Measurements from ENCODE around the gene STAT6. TPM values are rescaled to one million over a fixed set of nuclear protein-coding genes. Genes with fewer than 3 reads are reported as not detected.

Gene STAT6
- total and polyA plus RNA-seq, 2 of the 8 experiments (the other 6 are each of a cell fraction or from before 2014, with no cell fraction given) = 32.9 to 38.7 TPM

DNA sequence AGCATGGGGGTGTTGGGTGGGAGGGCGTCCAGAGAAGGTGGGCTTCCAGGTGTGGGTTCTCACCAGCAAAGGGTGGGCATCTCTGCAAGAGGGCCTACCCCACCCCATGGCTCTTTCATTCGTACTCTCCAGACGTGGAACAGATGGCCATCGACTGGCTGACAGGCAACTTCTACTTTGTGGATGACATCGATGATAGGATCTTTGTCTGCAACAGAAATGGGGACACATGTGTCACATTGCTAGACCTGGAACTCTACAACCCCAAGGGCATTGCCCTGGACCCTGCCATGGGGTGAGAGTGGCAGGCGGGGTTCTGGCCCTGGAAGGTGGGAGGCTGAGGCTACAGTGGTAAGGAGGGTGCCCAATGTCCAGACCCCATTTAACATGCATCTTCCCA lies 42.9 kb upstream of the STAT6 start:
- Histone ChIP-seq H3K9ac (replicated peaks in 1 of 4; ENCODE audit: extremely low read depth in 1 of 4, low read depth in 3 of 4, low read length in 3 of 4) (no peak overlapping the region), H3K79me1 (ENCODE audit: low read depth, low read length) (peaks cover 2% of the 10 kb centered on the region; the same call in 1 of the 2 replicates), H2BK15ac (ENCODE audit: low read length) (no peak overlapping the region), H3K79me2 (ENCODE audit: control insufficient read depth in 1 of 2, insufficient read depth in 2 of 2, low read length in 2 of 2) (no peaks in the 10 kb centered on the region), H3K36me3 (ENCODE audit: control insufficient read depth in 2 of 4, insufficient read depth in 4 of 4, low read length in 3 of 4) (peaks cover 25 to 61% (median 53%) of the 10 kb centered on the region in 4 experiments; a peak in 7 of 8 replicates), H3K23ac (ENCODE audit: insufficient read length) (no peak overlapping the region), H2BK5ac (ENCODE audit: low read depth, low read length) (no peak overlapping the region), H4K20me1 (replicated peaks in 1 of 2; ENCODE audit: control insufficient read depth in 1 of 2, insufficient read depth in 2 of 2, low read length in 2 of 2) (peaks cover 12 to 13% of the 10 kb centered on the region in 2 experiments), H3K4me1 (replicated peaks in 1 of 4; ENCODE audit: control insufficient read depth in 3 of 4, insufficient read depth in 4 of 4, low read length in 3 of 4) (peaks cover 0 to 4% (median 1%) of the 10 kb centered on the region in 4 experiments; a peak in 3 of 7 replicates), H2AFZ (ENCODE audit: low read length) (no peak overlapping the region), H3K4me2 (ENCODE audit: insufficient read depth in 1 of 2, low read depth in 2 of 2, low read length in 2 of 2) (no peak overlapping the region), H3K56ac (replicated peaks; ENCODE audit: insufficient read length, low read depth, low read length) (no peak overlapping the region), H3K9me3 (ENCODE audit: insufficient read depth in 2 of 2, low read depth in 1 of 2, low read length in 1 of 2) (no peaks in the 10 kb centered on the region), H3K4ac (replicated peaks; ENCODE audit: insufficient read length, low read depth, low read length) (no peak overlapping the region), H2BK20ac (ENCODE audit: low read length) (no peak overlapping the region), H4K5ac (ENCODE audit: insufficient read length, low read depth, low read length) (no peak overlapping the region), H4K8ac (ENCODE audit: extremely low read depth, insufficient read depth, low read length) (no peak overlapping the region), H3K27ac (ENCODE audit: low read depth, low read length) (no peak overlapping the region), H2BK12ac (ENCODE audit: low read depth, low read length) (no peak overlapping the region), H3K27me3 (replicated peaks in 1 of 4; ENCODE audit: control insufficient read depth in 3 of 4, extremely low read depth in 1 of 4, insufficient read depth in 3 of 4, low read length in 3 of 4) (no peaks in the 10 kb centered on the region), H4K91ac (replicated peaks; ENCODE audit: insufficient read length, low read length) (no peak overlapping the region), H3K4me3 (ENCODE audit: extremely low read depth in 1 of 4, insufficient read depth in 2 of 4, low read depth in 3 of 4, low read length in 4 of 4) (no peak overlapping the region), H2BK120ac (replicated peaks; ENCODE audit: low read depth, low read length) (no peak overlapping the region), H3K18ac (ENCODE audit: extremely low read depth, low read length) (no peak overlapping the region), H2AK5ac (ENCODE audit: low read depth, low read length) (no peak overlapping the region), H3K14ac (ENCODE audit: insufficient read length) (no peak overlapping the region), H3K23me2 (ENCODE audit: low read depth, low read length) (no peaks in the 10 kb centered on the region)
- ChIA-PET CTCF (ENCODE audit: partially characterized antibody) (interaction anchor here (0.9 to 10.6 kb wide), 6 partner anchors 11 to 42 kb away, joined by 3 to 150 read pairs (median 4); no protein-coding TSS in a partner anchor), POLR2A (ENCODE audit: partially characterized antibody) (interaction anchor here (1.0 to 10.8 kb wide), 6 partner anchors 8 to 22 kb away, joined by 3 to 75 read pairs (median 3); no protein-coding TSS in a partner anchor)
- no peak for DNase-seq (ENCODE audit: low read depth in 1 of 2, low spot score in 2 of 2)
- FAIRE-seq = no peak
- WGBS, 2 experiments (ENCODE audit: extremely low coverage in 1 of 2, insufficient coverage in 1 of 2, insufficient read length in 1 of 2, insufficient replicate concordance in 2 of 2, low coverage in 1 of 2, low lambda C conversion rate in 2 of 2, missing lambda C conversion rate in 1 of 2) = 93% methylated on average over 3 of the region's 6 CpGs; no CpG with 5 or more reads in 1 of the 2 experiments
- no peak for TF ChIP-seq CHD1 (IDR thresholded peaks at IDR 0.05; ENCODE audit: low read depth, low read length)
- no peak for TF ChIP-seq EZH2 (IDR thresholded peaks at IDR 0.05; ENCODE audit: low read depth, low read length, severe bottlenecking)
- no peak for TF ChIP-seq RFX5 (IDR thresholded peaks at IDR 0.05; ENCODE audit: borderline replicate concordance, low read depth, low read length)
- TF ChIP-seq RNF2 (IDR thresholded peaks at IDR 0.05; ENCODE audit: borderline replicate concordance, low read depth, low read length, missing control alignments, poor library complexity, severe bottlenecking) = no peak
- no peak for TF ChIP-seq BCL11A (IDR thresholded peaks at IDR 0.05; ENCODE audit: low read depth in 2 of 2, low read length in 2 of 2)
- TF ChIP-seq KDM4A (IDR thresholded peaks at IDR 0.05; ENCODE audit: low read depth, low read length, severe bottlenecking) = no peak
- TF ChIP-seq, protein P1, sequence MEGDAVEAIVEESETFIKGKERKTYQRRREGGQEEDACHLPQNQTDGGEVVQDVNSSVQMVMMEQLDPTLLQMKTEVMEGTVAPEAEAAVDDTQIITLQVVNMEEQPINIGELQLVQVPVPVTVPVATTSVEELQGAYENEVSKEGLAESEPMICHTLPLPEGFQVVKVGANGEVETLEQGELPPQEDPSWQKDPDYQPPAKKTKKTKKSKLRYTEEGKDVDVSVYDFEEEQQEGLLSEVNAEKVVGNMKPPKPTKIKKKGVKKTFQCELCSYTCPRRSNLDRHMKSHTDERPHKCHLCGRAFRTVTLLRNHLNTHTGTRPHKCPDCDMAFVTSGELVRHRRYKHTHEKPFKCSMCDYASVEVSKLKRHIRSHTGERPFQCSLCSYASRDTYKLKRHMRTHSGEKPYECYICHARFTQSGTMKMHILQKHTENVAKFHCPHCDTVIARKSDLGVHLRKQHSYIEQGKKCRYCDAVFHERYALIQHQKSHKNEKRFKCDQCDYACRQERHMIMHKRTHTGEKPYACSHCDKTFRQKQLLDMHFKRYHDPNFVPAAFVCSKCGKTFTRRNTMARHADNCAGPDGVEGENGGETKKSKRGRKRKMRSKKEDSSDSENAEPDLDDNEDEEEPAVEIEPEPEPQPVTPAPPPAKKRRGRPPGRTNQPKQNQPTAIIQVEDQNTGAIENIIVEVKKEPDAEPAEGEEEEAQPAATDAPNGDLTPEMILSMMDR (IDR thresholded peaks at IDR 0.05; ENCODE audit: control extremely low read depth in 1 of 3, insufficient read depth in 1 of 3, low read depth in 1 of 3, low read length in 3 of 3) = no peak
- TF ChIP-seq SP4 (IDR thresholded peaks at IDR 0.05; ENCODE audit: low read length) = no peak
- no peak for TF ChIP-seq GABPA (IDR thresholded peaks at IDR 0.05; ENCODE audit: borderline replicate concordance, insufficient read depth, low read length)
- TF ChIP-seq SP1 (IDR thresholded peaks at IDR 0.05; ENCODE audit: low read depth, low read length) = no peak
- TF ChIP-seq SRF (IDR thresholded peaks at IDR 0.05; ENCODE audit: low read depth, low read length) = no peak

All from H1 (cell line).